ES-I3 (cell line): ENCODE data around the gene HSPB7.
"Not testable (repeated sequence)": the region's sequence is repeated elsewhere in the genome, so short reads cannot be mapped to it uniquely, and the experiment has no call there.

ENCODE experiments used
- H3K36me3 ChIP-seq: 2 replicates; pipeline ENCODE4 v1.6.1; 2013; ENCODE audit warnings: mild to moderate bottlenecking, low read length, control low read depth, moderate library complexity; ENCODE audit not compliant: insufficient read depth
- H3K4me1 ChIP-seq: 2 replicates; pipeline ENCODE4 v1.6.1; 2013; ENCODE audit warnings: mild to moderate bottlenecking, control low read depth, low read length; ENCODE audit not compliant: insufficient read depth
- H3K9ac ChIP-seq: 2 replicates; pipeline ENCODE4 v1.6.1; 2013; ENCODE audit warnings: low read depth, mild to moderate bottlenecking, low read length, moderate library complexity
- H3K9me3 ChIP-seq: 2 replicates; pipeline ENCODE4 v1.6.1; 2013; ENCODE audit warnings: mild to moderate bottlenecking, low read length, moderate library complexity; ENCODE audit not compliant: control insufficient read depth, insufficient read depth

Gene HSPB7

DNA sequence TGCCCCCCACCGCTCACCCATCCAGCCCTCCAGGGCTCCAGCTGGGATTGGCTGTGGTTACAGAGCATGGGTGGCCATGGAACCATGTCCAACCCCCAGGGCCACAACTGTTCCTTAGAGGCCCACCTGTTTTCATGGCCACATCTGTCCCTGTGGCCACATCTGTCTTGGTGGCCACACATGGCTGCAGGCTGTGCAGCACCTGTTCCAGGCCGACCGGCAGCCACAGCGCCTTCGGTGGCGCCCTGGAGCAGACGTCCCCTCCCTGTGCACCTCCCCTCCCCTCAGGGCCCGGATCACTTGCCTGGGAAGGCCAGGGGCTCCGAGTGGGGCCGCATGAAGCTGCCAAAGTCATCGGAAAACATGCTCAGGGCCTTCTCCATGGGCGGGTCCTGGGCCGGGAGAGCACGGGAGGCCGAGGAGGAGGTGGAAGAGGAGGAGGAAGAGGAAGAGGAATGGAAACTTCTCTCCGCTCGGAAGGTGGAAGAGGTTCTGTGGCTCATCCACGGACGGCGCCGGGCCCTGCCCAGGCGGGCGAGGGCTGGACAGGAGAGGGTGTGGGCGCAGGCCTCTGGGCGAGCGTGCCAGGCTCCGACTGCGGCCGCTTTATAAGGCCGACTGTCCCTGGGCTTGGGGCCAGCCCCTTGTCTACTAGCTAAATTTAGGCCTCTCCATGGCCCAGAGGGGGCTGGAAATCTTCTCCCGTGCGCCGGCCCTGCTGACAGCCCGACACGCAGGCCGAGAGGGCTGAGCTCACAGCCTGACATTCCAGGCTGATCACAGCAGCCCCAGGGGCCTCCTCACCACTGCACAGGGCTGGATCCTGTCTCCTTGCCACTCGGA is at the start of gene HSPB7:
Gene HSPB7, minus strand, starts transcription at position 583 of the 843 bp plus-strand sequence. Its CDS starts 80 bp downstream, at position 503.
- H3K9me3 ChIP-seq: no peaks in the 10 kb centered on the region
- H3K9ac ChIP-seq: no peak within 1 kb of the TSS
- H3K36me3 ChIP-seq: no peaks in the 10 kb centered on the region
- H3K4me1 ChIP-seq: peaks cover 39% of the 10 kb centered on the region

- H3K4me1 ChIP-seq: peaks cover 21% of the 10 kb centered on the region
- no peak overlapping the region for H3K9ac ChIP-seq
- H3K9me3 ChIP-seq: no peaks in the 10 kb centered on the region
- no peaks in the 10 kb centered on the region for H3K36me3 ChIP-seq
Observed at GRCh38 chr1:16067127-16067768, 49.4 kb upstream of the HSPB7 start.

- no peak overlapping the region for H3K9ac ChIP-seq
- H3K36me3 ChIP-seq: no peaks in the 10 kb centered on the region
- H3K4me1 ChIP-seq: peaks cover 21% of the 10 kb centered on the region
- H3K9me3 ChIP-seq: no peaks in the 10 kb centered on the region
Observed at GRCh38 chr1:16066245-16066644, 48.4 kb upstream of the HSPB7 start.

DNA sequence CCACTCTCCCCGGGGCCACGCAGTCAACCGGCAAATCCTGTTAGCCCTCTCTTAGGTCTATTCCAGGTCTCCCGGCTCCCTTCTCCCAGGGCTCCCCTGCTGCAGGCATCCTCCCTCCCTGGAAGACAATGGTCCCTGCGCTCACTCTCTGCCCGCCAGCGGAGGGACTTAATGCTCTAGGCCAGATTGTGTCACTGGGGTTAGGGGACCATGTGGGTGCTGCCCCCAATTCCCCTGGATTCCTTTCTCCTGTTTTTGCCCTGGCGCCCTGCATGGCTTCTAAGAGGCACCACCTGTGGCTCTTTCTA is 47.4 kb upstream of the HSPB7 start:
- H3K36me3 ChIP-seq: no peaks in the 10 kb centered on the region
- peaks cover 21% of the 10 kb centered on the region for H3K4me1 ChIP-seq
- no peak overlapping the region for H3K9ac ChIP-seq
- no peaks in the 10 kb centered on the region for H3K9me3 ChIP-seq

DNA sequence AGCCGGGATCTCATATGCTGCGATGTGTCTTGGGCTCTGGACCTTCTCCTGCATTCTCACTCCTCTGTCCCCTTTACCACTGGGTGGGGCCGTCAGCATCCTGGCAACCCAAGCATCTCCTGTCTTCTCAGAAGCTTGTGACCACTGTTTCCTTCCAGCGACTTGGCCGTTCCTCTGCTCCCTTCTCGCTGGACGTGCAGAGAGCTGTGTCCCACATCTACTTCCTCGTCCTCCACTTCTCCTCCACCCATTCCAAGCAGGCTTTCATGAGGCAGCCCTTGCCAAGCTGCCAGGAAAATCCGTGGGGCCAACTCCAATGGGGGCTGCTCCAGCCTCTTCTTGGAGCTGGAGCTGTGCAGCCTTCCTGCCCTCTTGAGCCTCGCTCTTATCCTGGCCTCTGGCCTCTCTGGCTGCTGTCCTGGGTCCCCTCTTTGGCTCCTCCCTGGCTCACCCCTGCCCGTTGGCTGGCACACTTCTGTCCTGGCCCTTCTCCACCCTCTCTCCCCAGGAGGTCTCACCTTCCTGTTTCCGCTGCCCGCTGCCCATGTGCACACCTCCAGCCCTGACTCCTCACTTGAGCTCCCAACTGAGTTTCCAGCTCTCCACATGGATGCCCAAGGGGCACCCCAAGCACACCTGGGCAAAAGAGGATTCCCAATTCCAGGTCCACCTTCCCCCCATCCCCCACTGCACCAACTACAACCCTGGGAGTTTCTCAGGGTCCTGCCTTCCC is 46.9 kb upstream of the HSPB7 start:
- H3K4me1 ChIP-seq: peaks cover 21% of the 10 kb centered on the region
- no peaks in the 10 kb centered on the region for H3K36me3 ChIP-seq
- H3K9ac ChIP-seq: no peak overlapping the region
- no peaks in the 10 kb centered on the region for H3K9me3 ChIP-seq

- no peaks in the 10 kb centered on the region for H3K36me3 ChIP-seq
- H3K9me3 ChIP-seq: no peaks in the 10 kb centered on the region
- peaks cover 21% of the 10 kb centered on the region for H3K4me1 ChIP-seq
- H3K9ac ChIP-seq: no peak overlapping the region
Observed at GRCh38 chr1:16063921-16064320, 46.1 kb upstream of the HSPB7 start.

DNA sequence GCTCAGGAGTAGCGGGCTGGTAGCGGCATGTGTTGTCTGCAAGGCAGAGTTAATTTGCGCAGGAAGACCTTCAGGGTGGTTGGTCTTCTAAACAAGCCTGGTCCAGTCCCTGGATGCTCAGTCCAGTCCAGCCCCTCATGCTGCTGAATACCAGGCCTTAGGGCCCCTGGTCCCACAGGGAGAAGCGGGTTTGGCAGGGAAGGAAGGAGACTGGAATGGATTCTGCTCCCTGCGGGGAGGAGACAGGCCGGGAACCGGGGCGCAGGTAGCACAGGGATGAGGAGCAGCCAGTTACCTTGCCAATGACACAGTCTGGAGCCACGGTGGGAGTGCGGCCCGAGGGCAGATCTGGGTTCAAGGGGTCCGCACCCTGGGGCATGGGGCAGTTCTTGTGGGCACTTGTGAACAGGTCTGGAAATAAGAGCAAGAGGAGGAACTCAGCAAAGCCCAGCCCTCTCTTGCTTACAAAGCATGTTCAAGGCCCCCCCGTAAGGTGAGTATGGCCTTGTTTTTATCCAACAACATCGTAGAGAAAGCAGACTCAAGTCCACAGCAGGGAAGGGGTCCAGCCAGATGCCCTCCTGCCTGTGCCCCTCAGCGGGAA is 45.5 kb upstream of the HSPB7 start:
- no peak overlapping the region for H3K9ac ChIP-seq

DNA sequence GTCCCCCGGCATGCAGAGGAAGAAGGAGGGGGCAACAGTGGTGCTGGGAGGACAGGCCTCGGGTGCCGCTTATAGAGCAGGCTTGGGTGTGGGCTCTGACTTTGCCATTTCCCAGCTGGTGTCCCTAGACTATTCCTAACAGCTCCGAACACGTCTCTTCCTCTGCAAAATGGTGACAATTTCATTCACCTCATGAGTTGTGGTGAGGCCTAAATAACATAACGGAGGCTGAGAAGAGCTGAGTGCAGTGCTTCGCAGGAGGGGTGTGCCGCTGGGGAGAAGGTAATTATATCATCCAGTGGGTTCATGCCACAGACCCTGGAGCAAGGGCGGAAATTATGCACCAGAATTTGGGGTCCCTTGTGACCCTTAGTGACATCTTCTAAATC is 44.8 kb upstream of the HSPB7 start:
- H3K4me1 ChIP-seq: peaks cover 21% of the 10 kb centered on the region
- H3K36me3 ChIP-seq, H3K9ac ChIP-seq, H3K9me3 ChIP-seq: not testable (repeated sequence)

More for the DNA sequence above, 45.5 kb upstream of the HSPB7 start:
- Histone ChIP-seq H3K36me3 (no peaks in the 10 kb centered on the region), H3K4me1 (peaks cover 21% of the 10 kb centered on the region), H3K9me3 (no peaks in the 10 kb centered on the region)

GRCh38 chr1:16061989-16062686 is 44.3 kb upstream of the HSPB7 start:
- H3K36me3 ChIP-seq, H3K9ac ChIP-seq, H3K9me3 ChIP-seq: not testable (repeated sequence)
- peaks cover 15% of the 10 kb centered on the region; the same call in 1 of the 2 replicates for H3K4me1 ChIP-seq

- Histone ChIP-seq H3K9me3 (no peaks in the 10 kb centered on the region), H3K9ac (no peak overlapping the region), H3K4me1 (peaks cover 14% of the 10 kb centered on the region; the same call in 1 of the 2 replicates), H3K36me3 (no peaks in the 10 kb centered on the region)
Observed at GRCh38 chr1:16061266-16061665, 43.4 kb upstream of the HSPB7 start.

DNA sequence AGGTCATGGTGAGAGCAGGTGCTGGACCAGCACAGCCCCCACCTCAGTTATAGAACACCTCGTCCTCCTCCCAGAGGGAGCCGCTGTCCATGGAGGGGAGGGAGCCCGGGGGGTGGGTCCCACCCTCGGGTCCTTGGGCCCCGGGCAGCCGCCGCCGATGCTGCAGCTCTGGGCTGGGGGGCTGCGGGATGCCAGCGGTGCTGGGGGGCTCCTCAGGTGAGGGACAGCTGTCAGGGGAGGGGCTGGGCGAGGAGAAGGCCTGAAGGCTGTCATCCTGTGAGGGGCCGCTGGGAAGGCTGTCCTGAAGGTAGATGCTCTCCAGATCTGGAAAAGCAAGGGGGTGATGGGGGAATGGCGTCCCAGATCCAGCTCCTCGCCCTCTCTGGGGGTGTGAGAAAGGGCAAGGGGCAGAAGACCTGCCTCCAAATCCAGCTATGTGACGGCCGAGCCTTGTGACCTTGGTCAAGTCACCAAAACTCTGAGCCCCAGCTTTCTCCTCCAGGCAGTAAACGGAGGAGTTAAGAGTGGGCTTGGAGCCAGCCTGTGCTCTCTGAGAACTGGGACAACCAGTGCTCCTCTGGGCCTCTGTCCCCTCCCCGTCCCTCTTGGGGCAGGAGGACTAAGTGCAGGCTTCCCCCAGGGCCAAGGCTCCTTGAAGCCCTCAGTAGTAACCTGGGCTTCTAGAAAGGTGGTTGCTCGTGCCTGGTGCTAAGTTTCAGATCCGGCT is 40.7 kb upstream of the HSPB7 start:
- not testable (repeated sequence) for H3K36me3 ChIP-seq, H3K9me3 ChIP-seq, H3K4me1 ChIP-seq, H3K9ac ChIP-seq

GRCh38 chr1:16057314-16057915 is 39.6 kb upstream of the HSPB7 start:
- H3K4me1 ChIP-seq, H3K9me3 ChIP-seq, H3K36me3 ChIP-seq, H3K9ac ChIP-seq: not testable (repeated sequence)

DNA sequence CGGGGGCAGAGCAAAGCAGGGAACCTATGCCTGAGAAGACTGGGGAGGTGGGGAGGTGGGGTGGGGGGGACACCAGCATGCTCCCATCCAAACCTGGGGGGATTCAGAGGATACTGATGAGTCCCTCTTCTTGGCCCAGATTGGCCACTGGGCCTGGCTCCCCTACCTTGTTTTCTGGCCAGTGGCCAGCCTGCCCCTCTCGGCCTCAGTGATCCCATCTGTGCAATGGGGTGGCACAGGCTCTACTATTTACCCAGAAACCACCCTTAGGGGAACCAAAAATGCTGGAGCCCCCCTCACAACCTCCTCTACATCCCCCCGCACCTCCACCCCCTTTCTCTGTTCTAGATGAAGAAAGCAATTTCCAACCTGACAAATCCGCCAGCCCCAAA is 38.7 kb upstream of the HSPB7 start:
- not testable (repeated sequence) for H3K9me3 ChIP-seq, H3K4me1 ChIP-seq, H3K9ac ChIP-seq, H3K36me3 ChIP-seq
